HEK293 (cell line): ENCODE measurements around the gene CFAP20.

Experiments
- CTCF ChIP-seq: fragments of 450-650 bp; formaldehyde crosslinking; IDR thresholded peaks from 2 replicates; pipeline ENCODE4 v1.5.1; 2016; ENCODE audit warnings: missing biosample characterization, missing genetic modification characterization
- REST ChIP-seq: fragments of 450-650 bp; formaldehyde crosslinking; IDR thresholded peaks from 2 replicates; pipeline ENCODE4 v1.5.1; 2016; ENCODE audit warnings: missing biosample characterization, missing genetic modification characterization
- ZNF146 ChIP-seq: fragments of 450-650 bp; formaldehyde crosslinking; IDR thresholded peaks from 2 replicates; pipeline ENCODE4 v1.5.1; 2016; ENCODE audit warnings: missing biosample characterization, missing genetic modification characterization
- ZXDB ChIP-seq: fragments of 450-650 bp; formaldehyde crosslinking; IDR thresholded peaks from 2 replicates; pipeline ENCODE4 v1.5.1; 2016; ENCODE audit warnings: missing biosample characterization, missing genetic modification characterization

GRCh38 chr16:58129097-58129936 is at the start of gene CFAP20:
- TF ChIP-seq REST (tag by site-specific recombination) (no peak), CTCF (no peak), ZXDB (peak; percentile 99), ZNF146 (tag by site-specific recombination) (peak; percentile 77; the same call in 1 of the 2 replicates)
